Loucy (cell line): Measurements from ENCODE around the gene SHROOM4.

ENCODE experiments used
- EZH2phosphoT487 ChIP-seq: fragments of 200-600 bp; IDR thresholded peaks from 2 replicates; pipeline ENCODE4 v1.6.1; 2018; ENCODE audit warnings: antibody characterized with exemption, mild to moderate bottlenecking, moderate library complexity, borderline replicate concordance
- TF ChIP-seq, protein P1 (sequence below): fragments of 200-600 bp; sonication (generic); conservative IDR thresholded peaks from 2 replicates; pipeline ENCODE4 v1.5.1; 2014; ENCODE audit warnings: mild to moderate bottlenecking, antibody characterized with exemption, low read length

DNA sequence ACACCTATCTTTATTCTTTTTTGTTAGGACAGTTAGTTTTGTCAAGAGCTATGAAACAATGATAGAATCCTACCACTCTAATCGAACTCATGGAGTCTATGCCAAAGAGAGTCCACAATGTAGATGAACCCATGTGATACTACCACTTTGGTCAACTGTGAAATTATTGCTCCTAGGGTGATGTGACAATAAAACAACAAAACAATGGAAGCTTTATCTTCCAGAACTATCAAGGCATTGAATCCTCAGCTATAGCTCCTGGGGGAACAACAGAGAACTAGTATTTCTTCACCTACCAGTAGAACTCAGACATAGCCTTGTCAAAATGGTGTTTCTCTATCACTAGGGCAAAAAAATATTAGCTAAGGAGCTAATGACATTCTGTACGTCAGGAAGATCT lies 62.9 kb downstream of the SHROOM4 start:
- TF ChIP-seq, protein P1, sequence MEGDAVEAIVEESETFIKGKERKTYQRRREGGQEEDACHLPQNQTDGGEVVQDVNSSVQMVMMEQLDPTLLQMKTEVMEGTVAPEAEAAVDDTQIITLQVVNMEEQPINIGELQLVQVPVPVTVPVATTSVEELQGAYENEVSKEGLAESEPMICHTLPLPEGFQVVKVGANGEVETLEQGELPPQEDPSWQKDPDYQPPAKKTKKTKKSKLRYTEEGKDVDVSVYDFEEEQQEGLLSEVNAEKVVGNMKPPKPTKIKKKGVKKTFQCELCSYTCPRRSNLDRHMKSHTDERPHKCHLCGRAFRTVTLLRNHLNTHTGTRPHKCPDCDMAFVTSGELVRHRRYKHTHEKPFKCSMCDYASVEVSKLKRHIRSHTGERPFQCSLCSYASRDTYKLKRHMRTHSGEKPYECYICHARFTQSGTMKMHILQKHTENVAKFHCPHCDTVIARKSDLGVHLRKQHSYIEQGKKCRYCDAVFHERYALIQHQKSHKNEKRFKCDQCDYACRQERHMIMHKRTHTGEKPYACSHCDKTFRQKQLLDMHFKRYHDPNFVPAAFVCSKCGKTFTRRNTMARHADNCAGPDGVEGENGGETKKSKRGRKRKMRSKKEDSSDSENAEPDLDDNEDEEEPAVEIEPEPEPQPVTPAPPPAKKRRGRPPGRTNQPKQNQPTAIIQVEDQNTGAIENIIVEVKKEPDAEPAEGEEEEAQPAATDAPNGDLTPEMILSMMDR = no peak
- no peak for TF ChIP-seq EZH2phosphoT487
